SK-MEL-5 (cell line): ENCODE data around the gene RRBP1. TPM values are rescaled to one million over a fixed set of nuclear protein-coding genes. Genes with fewer than 3 reads are reported as not detected.

Experiments
- DNase-seq: peaks from one replicate; pipeline ENCODE4 v3.0.0-alpha.2; 2016; ENCODE audit warnings: low read depth, low spot score
- in situ Hi-C: cut with HindIII; loops from 2 replicates; pipeline ENCODE4 v1.10.0; 2016; ENCODE audit warnings: low sequenced_read_pairs, high pct_unique_total_duplicates, low pct_unique_long_range_greater_than_20kb
- total RNA-seq: library from RNA; depleted of rRNA; stranded (reverse); fragments of >200 nt; shearing (Covaris generic); gene quantifications from 2 replicates; pipeline ENCODE4 v1.2.3, GENCODE V29; 2014

Gene RRBP1
- total RNA-seq, 1 experiment from 2014 or later: 108 TPM

DNA sequence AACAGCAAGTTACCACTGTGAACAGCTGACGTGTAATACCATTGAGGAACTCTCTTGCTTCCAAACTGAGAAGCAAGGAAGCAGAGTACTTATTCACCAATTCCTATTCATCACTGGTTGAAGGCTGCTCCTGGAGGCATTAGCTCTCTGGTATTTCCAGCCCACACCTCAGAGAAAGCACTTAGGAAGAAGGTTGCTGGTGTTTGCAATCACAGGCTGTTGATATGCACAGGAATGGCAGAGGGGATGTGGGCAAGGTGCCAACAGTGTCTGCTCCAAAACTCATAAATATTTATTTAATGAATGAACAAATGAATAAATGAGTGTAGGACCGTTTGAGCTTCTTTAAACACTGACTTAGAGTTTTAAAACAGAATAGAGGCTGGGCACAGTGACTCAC lies 6.9 kb upstream of the RRBP1 start:
- DNase-seq: no peak
- in situ Hi-C loops: no loop called here

DNA sequence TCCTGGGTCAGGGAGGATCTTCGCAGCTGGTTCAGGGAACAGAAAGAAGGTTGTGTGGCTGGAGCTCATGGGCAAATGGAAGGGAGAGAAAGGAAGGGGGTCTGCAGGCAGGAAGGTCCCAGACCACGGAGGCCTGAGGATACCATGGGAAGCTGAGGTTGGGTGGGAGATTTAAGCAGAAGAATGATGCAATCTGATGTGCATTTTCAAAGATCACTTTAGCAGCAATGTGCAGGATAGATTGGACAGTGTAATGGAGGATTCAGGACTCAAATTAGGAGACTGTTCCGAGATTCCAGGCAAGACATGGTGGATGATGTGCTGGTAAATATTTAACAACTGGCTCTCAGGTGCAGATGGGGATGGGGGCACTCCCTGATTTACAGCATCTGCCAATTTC lies 5.8 kb upstream of the RRBP1 start:
- DNase-seq: no peak
- in situ Hi-C loops: no loop called here

DNA sequence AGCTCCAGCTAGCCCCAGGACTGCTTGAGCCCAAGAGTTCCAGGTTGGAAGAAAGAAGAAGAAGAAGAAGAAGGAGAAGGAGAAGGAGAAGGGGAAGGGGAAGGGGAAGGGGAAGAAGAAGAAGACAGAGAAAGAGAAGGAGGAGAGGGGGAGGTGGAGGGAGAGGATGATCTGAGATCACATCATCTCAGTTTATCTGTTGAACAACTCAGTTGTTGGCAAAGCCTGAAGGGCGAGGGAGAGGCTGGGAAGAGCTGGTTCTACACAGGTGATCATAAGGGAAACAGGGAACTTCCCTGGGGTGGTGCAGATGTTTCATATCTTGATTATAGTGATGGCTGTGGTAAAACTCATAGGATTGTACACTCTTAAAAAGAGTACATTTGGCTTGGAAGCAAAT lies 3.1 kb upstream of the RRBP1 start:
- DNase-seq: no peak
- in situ Hi-C loops: no loop called here

GRCh38 chr20:17684077-17684888 lies 2.2 kb upstream of the RRBP1 start:
- no peak for DNase-seq
- in situ Hi-C loops: no loop called here

DNA sequence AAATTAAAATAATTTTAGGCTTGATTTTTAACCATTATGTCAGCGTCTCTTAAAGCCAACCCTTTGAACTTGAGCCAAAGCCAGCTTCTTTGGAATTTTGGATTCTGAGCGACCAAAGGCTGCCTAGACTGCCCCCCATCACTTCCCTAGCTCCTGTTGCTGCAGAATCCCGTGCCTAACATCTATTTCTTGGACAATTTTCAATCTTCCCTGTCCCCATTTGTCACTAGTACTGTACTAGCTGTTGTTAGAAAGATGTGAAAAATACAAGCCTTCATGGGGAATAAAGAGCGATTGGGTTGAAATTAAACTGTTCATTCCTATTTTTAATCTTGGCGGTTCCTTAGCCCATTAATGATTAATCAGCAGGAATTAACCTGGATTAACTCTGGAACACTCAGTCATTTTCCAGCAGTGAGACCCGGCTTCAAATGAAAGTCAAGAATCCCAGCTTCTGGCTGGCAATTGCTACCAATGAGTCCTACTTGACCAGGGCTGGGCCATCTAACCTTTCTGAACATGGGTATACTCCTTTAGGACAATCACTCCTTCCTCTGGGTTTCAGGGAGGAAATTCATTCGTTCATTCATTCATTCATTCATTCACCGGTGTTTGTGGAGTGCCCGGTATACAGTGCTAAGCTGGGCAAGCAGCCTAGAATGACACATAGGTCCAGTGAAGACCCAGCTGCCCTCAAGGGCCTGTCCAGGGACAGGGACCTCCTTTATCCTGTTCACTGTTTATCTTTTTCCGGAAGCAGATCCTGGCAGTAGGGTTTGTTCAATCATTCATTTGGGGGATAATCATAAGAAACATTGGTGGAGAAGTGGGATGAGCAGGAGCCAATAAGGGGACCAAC lies 1.4 kb upstream of the RRBP1 start:
- DNase-seq: no peak
- in situ Hi-C loops: no loop called here

DNA sequence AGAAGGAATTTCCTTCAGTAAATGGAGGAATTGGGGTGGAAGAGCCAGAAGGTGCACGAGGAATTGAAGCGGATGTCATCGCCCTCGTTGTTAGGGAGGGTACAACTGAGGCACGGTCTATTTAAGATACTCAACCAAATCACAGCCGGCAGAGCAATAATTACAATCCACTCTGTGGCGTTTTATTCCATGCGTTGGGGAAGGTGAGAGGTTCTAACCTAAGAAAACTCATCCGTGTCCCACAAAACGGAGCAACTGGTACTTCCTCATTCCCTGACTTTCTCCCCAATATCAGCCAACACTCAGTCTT lies 802 bp upstream of the RRBP1 start:
- DNase-seq: no peak
- in situ Hi-C loops: no loop called here

- in situ Hi-C loops: no loop called here
- no peak for DNase-seq
These were observed 328 bp downstream of the RRBP1 start for GRCh38 chr20:17681726-17682102.

DNA sequence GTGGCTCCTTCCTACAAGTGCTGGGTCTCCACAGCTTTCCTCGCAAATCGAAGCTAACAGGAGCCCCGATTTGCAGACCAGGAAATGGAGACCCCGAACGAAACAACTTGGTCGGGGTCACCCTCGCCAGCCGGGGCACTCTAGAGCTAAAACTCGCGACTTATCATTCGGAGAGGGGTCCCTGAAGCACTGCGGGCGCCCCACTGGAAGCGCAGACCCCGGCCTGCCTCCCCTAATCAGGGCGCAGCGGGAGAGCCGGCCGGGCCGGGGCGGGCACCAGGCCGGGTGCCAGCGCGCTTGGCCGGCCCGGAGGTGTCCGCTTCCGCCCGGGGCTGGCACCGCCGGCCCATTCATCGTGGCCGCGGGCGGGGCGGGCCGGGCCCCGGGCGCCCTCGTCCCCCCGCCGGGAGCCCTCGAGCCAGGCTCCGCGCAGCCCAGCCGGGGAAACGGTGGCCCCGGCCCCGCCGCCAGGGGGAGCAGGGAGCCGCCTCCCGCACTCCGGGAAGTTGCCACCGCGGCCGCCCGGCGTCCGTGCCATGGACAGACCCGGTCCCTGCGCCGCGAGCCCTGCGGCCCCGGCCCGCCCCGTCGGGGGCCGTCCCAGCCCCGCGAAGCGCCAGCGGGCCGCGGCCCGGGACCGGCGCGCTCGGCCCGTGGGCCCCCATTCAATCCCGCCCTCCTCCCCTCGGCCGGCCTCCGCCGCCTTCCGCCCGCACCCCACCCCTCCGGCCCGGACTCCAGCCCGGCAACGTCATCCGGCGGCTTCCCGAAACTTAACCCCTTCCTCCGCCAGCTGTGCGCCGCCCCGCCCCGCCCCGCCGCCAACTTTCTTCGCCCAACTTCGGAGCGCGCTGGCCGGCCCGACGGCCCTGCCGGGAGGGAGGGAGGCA lies 961 bp downstream of the RRBP1 start:
- in situ Hi-C loops: no loop called here
- peak; percentile 76 for DNase-seq

DNA sequence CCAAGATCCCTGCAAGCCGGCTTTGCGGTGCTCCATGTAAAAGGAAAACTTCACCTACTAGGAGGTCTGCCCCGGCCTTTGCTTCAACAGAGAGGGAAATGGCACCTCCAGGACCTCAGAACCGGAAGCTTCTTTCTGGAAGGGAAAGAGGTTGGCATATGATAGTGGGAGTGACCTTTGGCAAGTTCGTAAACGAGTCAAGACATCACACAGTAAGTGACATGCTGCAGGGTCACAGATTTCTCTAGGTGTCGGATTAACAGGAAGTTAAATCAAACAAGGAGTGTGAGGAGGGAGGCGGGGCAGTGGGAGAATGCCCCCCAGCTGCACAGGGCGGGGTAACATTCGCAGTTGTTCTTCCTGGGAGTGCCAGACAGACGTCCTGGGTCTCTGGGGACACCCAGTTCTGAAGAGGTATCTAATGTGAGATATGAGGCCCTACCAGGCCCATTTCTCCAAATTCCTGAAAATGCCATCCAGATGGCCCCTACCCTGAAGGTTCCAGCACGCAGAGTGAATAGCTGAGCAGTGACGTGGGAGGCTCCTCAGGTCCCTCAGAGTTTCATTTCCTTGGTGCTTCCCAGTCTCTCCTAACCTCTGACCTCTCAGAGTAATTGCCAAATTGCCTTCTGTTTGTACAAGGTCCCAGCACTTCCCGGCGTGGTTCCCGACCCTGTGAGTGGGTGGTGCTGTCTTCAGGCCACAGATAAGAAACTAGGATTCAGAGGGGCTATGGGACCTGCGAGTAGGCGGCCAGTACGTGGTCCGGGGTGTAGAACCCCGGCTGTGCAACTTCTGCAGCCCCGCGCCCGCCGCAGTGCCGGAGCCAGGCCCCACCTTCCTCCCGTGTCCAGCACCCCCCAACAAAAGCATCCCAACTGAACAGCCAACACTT lies 1.9 kb downstream of the RRBP1 start:
- in situ Hi-C loops: no loop called here
- DNase-seq: peak; percentile 43

- in situ Hi-C loops: no loop called here
These were observed 3.2 kb downstream of the RRBP1 start for GRCh38 chr20:17678886-17679285.

DNA sequence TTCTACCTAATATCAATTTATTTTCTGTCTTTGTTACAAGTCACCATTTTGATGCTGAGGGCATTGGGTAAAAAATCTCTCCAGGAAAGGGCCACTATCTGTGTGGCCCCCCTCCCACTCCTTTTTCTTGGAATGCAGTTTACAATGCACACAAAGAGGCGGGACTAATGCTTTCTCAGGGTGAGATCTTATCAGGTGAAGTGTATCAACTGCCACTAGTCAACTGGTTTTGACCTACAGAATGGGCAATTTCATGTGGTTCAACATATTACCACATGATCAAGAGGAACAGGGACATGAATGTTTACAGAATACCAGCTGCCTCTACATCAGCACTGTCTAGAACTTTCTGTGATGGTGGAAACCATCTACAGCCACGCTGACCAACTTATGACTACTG lies 3.7 kb downstream of the RRBP1 start:
- in situ Hi-C loops: no loop called here

More at GRCh38 chr20:17678886-17679285, 3.2 kb downstream of the RRBP1 start:
- DNase-seq: no peak

GRCh38 chr20:17676942-17677341 lies 5.1 kb downstream of the RRBP1 start:
- DNase-seq: no peak
- in situ Hi-C loops: no loop called here

More for the DNA sequence above, 3.7 kb downstream of the RRBP1 start:
- no peak for DNase-seq

GRCh38 chr20:17676378-17676759 lies 5.7 kb downstream of the RRBP1 start:
- in situ Hi-C loops: no loop called here
- DNase-seq: no peak

DNA sequence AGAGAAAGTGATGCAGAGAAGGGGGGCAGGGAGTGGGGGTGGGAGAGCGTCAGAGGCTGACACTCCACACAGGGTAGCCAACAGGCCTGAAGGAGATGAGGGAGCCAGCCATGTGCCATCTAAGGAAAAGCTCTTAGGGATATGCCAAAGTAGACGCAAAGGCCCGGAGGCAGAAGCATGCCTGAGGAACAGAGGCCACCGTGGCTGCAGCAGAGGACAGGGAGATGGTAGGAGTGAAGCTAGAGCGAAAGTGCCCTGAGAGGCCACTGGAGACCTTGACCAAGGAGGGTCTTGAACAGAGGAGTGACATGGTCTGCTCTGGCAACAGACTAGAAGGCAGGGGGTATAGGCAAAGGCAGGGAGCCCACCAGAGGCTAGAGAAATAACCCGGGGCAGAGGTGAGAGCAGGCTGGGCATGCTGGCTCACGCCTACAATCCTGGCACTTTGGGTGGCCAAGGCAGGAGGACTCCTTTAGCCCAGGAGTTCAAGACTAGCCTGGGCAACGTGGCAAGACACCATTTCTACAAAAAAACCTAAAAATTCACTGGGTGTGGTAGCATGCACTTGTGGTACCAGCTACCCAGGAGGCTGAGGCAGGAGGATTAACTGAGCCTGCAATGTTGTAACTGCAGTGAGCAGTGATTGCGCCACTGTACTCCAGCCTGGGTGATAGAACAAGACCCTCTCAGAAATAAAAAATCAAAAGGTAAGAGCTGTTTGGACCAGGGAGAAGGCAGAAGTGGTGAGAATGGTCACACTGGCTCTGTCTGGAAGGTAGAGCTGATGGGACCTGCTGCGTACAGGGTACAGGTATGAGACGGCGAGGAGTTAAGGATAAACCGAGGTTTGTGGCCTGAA lies 6.3 kb downstream of the RRBP1 start:
- DNase-seq: no peak
- in situ Hi-C loops: no loop called here

- DNase-seq: no peak
- in situ Hi-C loops: no loop called here
These were observed 7.1 kb downstream of the RRBP1 start for GRCh38 chr20:17674722-17675518.

DNA sequence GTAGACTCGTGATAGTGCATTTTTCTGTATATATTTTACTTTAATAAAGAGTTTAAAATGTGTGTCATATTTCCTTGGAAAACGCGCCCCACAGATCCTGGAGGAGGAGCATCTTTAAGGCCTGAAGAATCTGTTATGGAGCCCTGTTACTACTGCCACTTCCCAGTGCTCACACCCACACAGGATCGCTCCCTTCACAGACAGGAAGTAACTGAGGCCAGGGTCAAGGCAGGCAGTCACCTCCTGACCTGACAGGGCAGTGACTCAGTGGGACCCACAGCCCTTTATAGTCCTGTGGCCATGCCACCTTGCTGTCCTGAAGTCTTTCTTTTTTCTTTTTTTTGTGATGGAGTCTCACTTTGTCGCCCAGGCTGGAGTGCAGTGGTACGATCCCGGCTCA lies 9.0 kb downstream of the RRBP1 start:
- DNase-seq: no peak
- in situ Hi-C loops: no loop called here
